ENCODE data around the gene TAF1. TPM values are rescaled to one million over a fixed set of nuclear protein-coding genes. Genes with fewer than 3 reads are reported as not detected.
"Not testable (repeated sequence)": the region's sequence is repeated elsewhere in the genome, so short reads cannot be mapped to it uniquely, and the experiment has no call there.

The TAF1 gene
- polyA plus RNA-seq, 3 donors = 4.0 to 19.7 (median 5.2) TPM

GRCh38 chrX:71450433-71451106 lies 84.4 kb downstream of the TAF1 start:
- no peaks in the 10 kb centered on the region for H3K9me3 ChIP-seq (replicated peaks in 1 of 2; ENCODE audit: control insufficient read depth in 1 of 2, insufficient read depth in 1 of 2, low read length in 2 of 2)
- H3K4me1 ChIP-seq (ENCODE audit: control insufficient read depth in 1 of 2, insufficient read depth in 2 of 2, low read length in 2 of 2) = no peaks in the 10 kb centered on the region
- peaks cover 2% of the 10 kb centered on the region for H3K4me1 Mint-ChIP-seq
- H3K27ac ChIP-seq (ENCODE audit: low read depth in 1 of 2, low read length in 2 of 2) = no peak overlapping the region
- intact Hi-C loops (cut with micrococcal nuclease) = no loop called here
- no peak overlapping the region for H2AFZ ChIP-seq (ENCODE audit: insufficient read depth, low read depth, low read length, poor library complexity, severe bottlenecking)
- no peak for TF ChIP-seq CTCF (IDR thresholded peaks at IDR 0.05)
- peaks cover 20 to 45% of the 10 kb centered on the region in 2 donors for H3K36me3 ChIP-seq (replicated peaks in 1 of 2; ENCODE audit: control insufficient read depth in 1 of 2, insufficient read depth in 2 of 2, low read length in 2 of 2)
- H3K9me3 Mint-ChIP-seq = peaks cover 0 to 6% (median 0%) of the 10 kb centered on the region in 7 donors
- no peak for DNase-seq
- H3K4me3 ChIP-seq (replicated peaks in 1 of 3; ENCODE audit: low read depth in 2 of 3, low read length in 3 of 3) = no peak overlapping the region
- no peak overlapping the region for H3K4me2 ChIP-seq (replicated peaks; ENCODE audit: extremely low read depth, low read length, poor library complexity, severe bottlenecking)
- no peaks in the 10 kb centered on the region for H4K20me1 ChIP-seq (ENCODE audit: insufficient read depth, low read length)
- no peaks in the 10 kb centered on the region for H3K27me3 ChIP-seq (ENCODE audit: control insufficient read depth in 2 of 2, insufficient read depth in 2 of 2, low read length in 2 of 2)
- no peak overlapping the region for H3K9ac ChIP-seq (ENCODE audit: insufficient read depth, low read length, poor library complexity, severe bottlenecking)
- H3K27ac Mint-ChIP-seq = no peak overlapping the region
- no peaks in the 10 kb centered on the region for H3K79me2 ChIP-seq (ENCODE audit: insufficient read depth, low read length)
- H3K4me3 Mint-ChIP-seq = no peak overlapping the region
- WGBS (ENCODE audit: insufficient coverage) = no CpG with 5 or more reads among the region's 2 CpGs
- peaks cover 27 to 52% of the 10 kb centered on the region in 2 donors for H3K36me3 Mint-ChIP-seq
- H3K27me3 Mint-ChIP-seq (ENCODE audit: low read depth in 3 of 3) = peaks cover 0 to 2% (median 0%) of the 10 kb centered on the region in 3 donors

GRCh38 chrX:71451518-71451917 lies 85.4 kb downstream of the TAF1 start:
- H3K9me3 Mint-ChIP-seq; H3K27me3 ChIP-seq (ENCODE audit: control insufficient read depth in 2 of 2, insufficient read depth in 2 of 2, low read length in 2 of 2); H3K9ac ChIP-seq (ENCODE audit: insufficient read depth, low read length, poor library complexity, severe bottlenecking); intact Hi-C loops (cut with micrococcal nuclease); H3K4me1 Mint-ChIP-seq; H3K9me3 ChIP-seq (replicated peaks in 1 of 2; ENCODE audit: control insufficient read depth in 1 of 2, insufficient read depth in 1 of 2, low read length in 2 of 2); H3K4me3 Mint-ChIP-seq; H3K27me3 Mint-ChIP-seq (ENCODE audit: low read depth in 3 of 3); H3K27ac Mint-ChIP-seq; H4K20me1 ChIP-seq (ENCODE audit: insufficient read depth, low read length); H2AFZ ChIP-seq (ENCODE audit: insufficient read depth, low read depth, low read length, poor library complexity, severe bottlenecking); H3K4me3 ChIP-seq (replicated peaks in 1 of 3; ENCODE audit: low read depth in 2 of 3, low read length in 3 of 3); DNase-seq; H3K4me1 ChIP-seq (ENCODE audit: control insufficient read depth in 1 of 2, insufficient read depth in 2 of 2, low read length in 2 of 2); H3K79me2 ChIP-seq (ENCODE audit: insufficient read depth, low read length); H3K27ac ChIP-seq (ENCODE audit: low read depth in 1 of 2, low read length in 2 of 2); H3K4me2 ChIP-seq (replicated peaks; ENCODE audit: extremely low read depth, low read length, poor library complexity, severe bottlenecking): not testable (repeated sequence)
- peaks cover 28 to 48% of the 10 kb centered on the region in 2 donors for H3K36me3 ChIP-seq (replicated peaks in 1 of 2; ENCODE audit: control insufficient read depth in 1 of 2, insufficient read depth in 2 of 2, low read length in 2 of 2)
- WGBS (ENCODE audit: insufficient coverage) = no CpG with 5 or more reads among the region's 6 CpGs
- H3K36me3 Mint-ChIP-seq = peaks cover 32 to 51% of the 10 kb centered on the region in 2 donors

All from CD14-positive monocyte (primary cell).